H1 (cell line): ENCODE measurements around the gene ELOVL5. TPM values are rescaled to one million over a fixed set of nuclear protein-coding genes. Genes with fewer than 3 reads are reported as not detected.

Experiments
- CTCF ChIA-PET: fragments of 300-600 bp; sonication (Branson Sonifier 250); formaldehyde crosslinking; loops from one replicate; lab custom pipeline; 2021; ENCODE audit not compliant: partially characterized antibody; lab: Charles Lee
- POLR2A ChIA-PET: fragments of 300-600 bp; sonication (Branson Sonifier 250); formaldehyde crosslinking; loops from one replicate; lab custom pipeline; 2021; ENCODE audit warnings: inconsistent platforms; ENCODE audit not compliant: partially characterized antibody; lab: Charles Lee
- DNase-seq, 2 experiments: peaks; one replicate each; pipeline versions ENCODE4 v3.0.0 to v3.0.0-alpha.2; 2010 to 2022; ENCODE audit warnings: low spot score in 2 of 2, low read depth in 1 of 2, mixed read lengths in 1 of 2
- FAIRE-seq: peaks from 2 replicates; lab custom pipeline; 2011; peaks lifted over from hg19 to GRCh38; lab: Jason Lieb, UNC
- H2AFZ ChIP-seq: 2 replicates; pipeline ENCODE4 v1.8.1; 2012; ENCODE audit warnings: low read length, inconsistent platforms
- H2AK5ac ChIP-seq: 2 replicates; pipeline ENCODE4 v1.6.1; 2013; ENCODE audit warnings: low read depth, low read length
- H2BK120ac ChIP-seq: replicated peaks from 2 replicates; pipeline ENCODE3; 2013; ENCODE audit warnings: low read depth, low read length, inconsistent platforms
- H2BK12ac ChIP-seq: 2 replicates; pipeline ENCODE4 v1.6.1; 2013; ENCODE audit warnings: low read depth, low read length
- H2BK15ac ChIP-seq: 2 replicates; pipeline ENCODE4 v1.6.1; 2013; ENCODE audit warnings: low read length
- H2BK20ac ChIP-seq: 2 replicates; pipeline ENCODE4 v1.6.1; 2013; ENCODE audit warnings: low read length
- H2BK5ac ChIP-seq: 2 replicates; pipeline ENCODE4 v1.6.1; 2013; ENCODE audit warnings: low read depth, low read length
- H3K14ac ChIP-seq: 2 replicates; pipeline ENCODE4 v1.6.1; 2013; ENCODE audit warnings: inconsistent platforms; ENCODE audit not compliant: insufficient read length
- H3K18ac ChIP-seq: 2 replicates; pipeline ENCODE4 v1.6.1; 2013; ENCODE audit warnings: low read length; ENCODE audit errors: extremely low read depth
- H3K23ac ChIP-seq: 2 replicates; pipeline ENCODE4 v1.6.1; 2013; ENCODE audit warnings: inconsistent platforms; ENCODE audit not compliant: insufficient read length
- H3K23me2 ChIP-seq: 2 replicates; pipeline ENCODE4 v1.6.1; 2013; ENCODE audit warnings: low read depth, low read length
- H3K27ac ChIP-seq: 2 replicates; pipeline ENCODE4 v1.6.1; 2011; ENCODE audit warnings: low read depth, low read length, inconsistent platforms
- H3K27me3 ChIP-seq, 4 experiments: replicated peaks in 1 of 4; 1 replicate in 1 of 4; 2 replicates in 3 of 4; pipeline versions ENCODE4 v1.6.1 to v1.8.1; 2011 to 2013; ENCODE audit warnings: low read length in 3 of 4, mild to moderate bottlenecking in 3 of 4, inconsistent platforms in 2 of 4, mixed read lengths in 2 of 4, moderate library complexity in 1 of 4; ENCODE audit not compliant: control insufficient read depth in 3 of 4, insufficient read depth in 3 of 4; ENCODE audit errors: extremely low read depth in 1 of 4
- H3K36me3 ChIP-seq, 4 experiments: 2 replicates each; pipeline versions ENCODE4 v1.6.1 to v1.8.1; 2011 to 2013; ENCODE audit warnings: mild to moderate bottlenecking in 4 of 4, low read length in 3 of 4, moderate library complexity in 2 of 4, control low read depth in 1 of 4, inconsistent platforms in 1 of 4; ENCODE audit not compliant: insufficient read depth in 4 of 4, control insufficient read depth in 2 of 4
- H3K4ac ChIP-seq: replicated peaks from 2 replicates; pipeline ENCODE3; 2013; ENCODE audit warnings: low read length, low read depth, mixed read lengths, inconsistent platforms; ENCODE audit not compliant: insufficient read length
- H3K4me1 ChIP-seq, 4 experiments: replicated peaks in 1 of 4; 1 replicate in 1 of 4; 2 replicates in 3 of 4; pipeline versions ENCODE4 v1.6.1 to v1.8.1; 2011 to 2013; ENCODE audit warnings: low read length in 3 of 4, inconsistent platforms in 2 of 4, mixed read lengths in 1 of 4; ENCODE audit not compliant: insufficient read depth in 4 of 4, control insufficient read depth in 3 of 4
- H3K4me2 ChIP-seq, 2 experiments: 2 replicates each; pipeline versions ENCODE4 v1.6.1 to v1.8.1; 2011 to 2013; ENCODE audit warnings: low read depth in 2 of 2, low read length in 2 of 2, control low read depth in 1 of 2, inconsistent platforms in 1 of 2, mild to moderate bottlenecking in 1 of 2; ENCODE audit not compliant: insufficient read depth in 1 of 2
- H3K4me3 ChIP-seq, 4 experiments: fragments of 200-600, 300-600 bp in 1 of 4; sonication (generic), shearing (Covaris generic), sonication (Bioruptor Twin) in 1 of 4; 2 replicates each; pipeline versions ENCODE4 v1.5.1 to v1.8.1; 2011 to 2016; ENCODE audit warnings: low read length in 4 of 4, low read depth in 3 of 4, control low read depth in 2 of 4, inconsistent platforms in 2 of 4, mild to moderate bottlenecking in 2 of 4, mixed read lengths in 1 of 4, moderate library complexity in 1 of 4; ENCODE audit not compliant: insufficient read depth in 2 of 4; ENCODE audit errors: extremely low read depth in 1 of 4
- H3K56ac ChIP-seq: replicated peaks from 2 replicates; pipeline ENCODE3; 2013; ENCODE audit warnings: low read depth, mild to moderate bottlenecking, mixed read lengths, low read length, inconsistent platforms; ENCODE audit not compliant: insufficient read length
- H3K79me1 ChIP-seq: 2 replicates; pipeline ENCODE4 v1.6.1; 2013; ENCODE audit warnings: low read depth, low read length, control low read depth
- H3K79me2 ChIP-seq, 2 experiments: 2 replicates each; pipeline versions ENCODE4 v1.6.1 to v1.8.1; 2012 to 2013; ENCODE audit warnings: low read length in 2 of 2, mild to moderate bottlenecking in 2 of 2, inconsistent platforms in 1 of 2; ENCODE audit not compliant: insufficient read depth in 2 of 2, control insufficient read depth in 1 of 2
- H3K9ac ChIP-seq, 4 experiments: replicated peaks in 1 of 4; 1 replicate in 1 of 4; 2 replicates in 3 of 4; pipeline versions ENCODE4 v1.6.1 to v1.8.1; 2011 to 2013; ENCODE audit warnings: low read depth in 3 of 4, low read length in 3 of 4, control low read depth in 2 of 4, mild to moderate bottlenecking in 2 of 4, moderate library complexity in 2 of 4, inconsistent platforms in 1 of 4; ENCODE audit errors: extremely low read depth in 1 of 4
- H3K9me3 ChIP-seq, 2 experiments: 2 replicates each; pipeline versions ENCODE4 v1.6.1 to v1.8.1; 2012 to 2013; ENCODE audit warnings: mild to moderate bottlenecking in 2 of 2, moderate library complexity in 2 of 2, control low read depth in 1 of 2, inconsistent platforms in 1 of 2, low read depth in 1 of 2, low read length in 1 of 2, mixed read lengths in 1 of 2; ENCODE audit not compliant: insufficient read depth in 2 of 2
- H4K20me1 ChIP-seq, 2 experiments: replicated peaks in 1 of 2; 2 replicates each; pipeline versions ENCODE3 to v1.8.1; 2011 to 2013; ENCODE audit warnings: inconsistent platforms in 2 of 2, low read length in 2 of 2, mild to moderate bottlenecking in 1 of 2; ENCODE audit not compliant: insufficient read depth in 2 of 2, control insufficient read depth in 1 of 2
- H4K5ac ChIP-seq: 2 replicates; pipeline ENCODE4 v1.6.1; 2013; ENCODE audit warnings: low read length, low read depth, mixed read lengths, inconsistent platforms; ENCODE audit not compliant: insufficient read length
- H4K8ac ChIP-seq: 2 replicates; pipeline ENCODE4 v1.8.0; 2013; ENCODE audit warnings: mild to moderate bottlenecking, moderate library complexity, low read length, inconsistent platforms; ENCODE audit not compliant: insufficient read depth; ENCODE audit errors: extremely low read depth
- H4K91ac ChIP-seq: replicated peaks from 2 replicates; pipeline ENCODE3; 2013; ENCODE audit warnings: low read length, mixed read lengths, inconsistent platforms; ENCODE audit not compliant: insufficient read length
- PHF8 ChIP-seq: fragments of 200-600 bp; sonication (generic); conservative IDR thresholded peaks from 2 replicates; pipeline ENCODE4 v1.7.1; 2012; ENCODE audit warnings: low read depth, mild to moderate bottlenecking, inconsistent platforms, low read length, moderate library complexity
- WGBS, 2 experiments: shearing (Covaris generic) in 1 of 2; methylation state at CpG; one replicate each; pipeline versions ENCODE4 v1.1.6 to v1.1.7; 2013 to 2015; ENCODE audit warnings: low lambda C conversion rate in 2 of 2, mixed read lengths in 2 of 2, inconsistent platforms in 1 of 2, low coverage in 1 of 2, missing lambda C conversion rate in 1 of 2; ENCODE audit not compliant: insufficient replicate concordance in 2 of 2, insufficient coverage in 1 of 2, insufficient read length in 1 of 2; ENCODE audit errors: extremely low coverage in 1 of 2, missing lambda C conversion rate in 1 of 2; 5-methylcytosine and 5-hydroxymethylcytosine counted together
- polyA plus RNA-seq, 7 experiments: library from polyadenylated mRNA; depleted of rRNA in 3 of 7; stranded (reverse) in 5 of 7; unstranded in 2 of 7; fragments of >200 nt in 5 of 7; fragments of 200-250 nt in 2 of 7; gene quantifications; 1 replicate in 5 of 7; 2 replicates in 1 of 7; 4 replicates in 1 of 7; pipeline versions ENCODE4 v1.2.1 to v1.2.3, GENCODE V29; 2011 to 2013; ENCODE audit warnings: missing spikeins in 2 of 7, mixed read lengths in 2 of 7
- total RNA-seq: library from RNA; stranded (reverse); fragmentation: NEBNext Ultra II Directional; extraction: Animal tissue kit (Norgen Biotek cat#: 25700); gene quantifications from 2 replicates; pipeline ENCODE4 v1.2.1, GENCODE V29; 2021

Gene ELOVL5
- total and polyA plus RNA-seq, 2 of the 8 experiments (the other 6 are each of a cell fraction or from before 2014, with no cell fraction given), result 113 to 156 TPM

- H3K9ac ChIP-seq, result no peak overlapping the region
- 85% methylated on average over 2 of the region's 2 CpGs; no CpG with 5 or more reads in 1 of the 2 experiments for WGBS, 2 experiments
- H4K91ac ChIP-seq, result no peak overlapping the region
- peaks cover 4 to 10% of the 10 kb centered on the region in 2 experiments for H4K20me1 ChIP-seq
- no peak overlapping the region for H3K27ac ChIP-seq
- H4K8ac ChIP-seq, result no peak overlapping the region
- POLR2A ChIA-PET, result no interaction called here
- no peak overlapping the region for H2BK20ac ChIP-seq
- H3K18ac ChIP-seq, result no peak overlapping the region
- peaks cover 0 to 3% of the 10 kb centered on the region in 2 experiments; a peak in 1 of 4 replicates for H3K79me2 ChIP-seq
- no peak overlapping the region for H3K4me3 ChIP-seq
- TF ChIP-seq PHF8, result no peak
- no peaks in the 10 kb centered on the region for H3K27me3 ChIP-seq
- H3K23ac ChIP-seq, result no peak overlapping the region
- H3K4me2 ChIP-seq, result no peak overlapping the region
- no peak overlapping the region for H2BK120ac ChIP-seq
- H2BK15ac ChIP-seq, result no peak overlapping the region
- no peak overlapping the region for H3K4ac ChIP-seq
- no peaks in the 10 kb centered on the region; the same call in 1 of the 2 replicates for H3K79me1 ChIP-seq
- FAIRE-seq (no peak), DNase-seq (no peak)
- no peak overlapping the region for H2AFZ ChIP-seq
- H3K9me3 ChIP-seq, result no peaks in the 10 kb centered on the region
- CTCF ChIA-PET, result interaction anchor here (0.6 to 2.3 kb wide), 5 partner anchors 10 to 146 kb away, joined by 3 to 16 read pairs (median 7); no protein-coding TSS in a partner anchor
- H2BK12ac ChIP-seq, result no peak overlapping the region
- H3K56ac ChIP-seq, result no peak overlapping the region
- no peak overlapping the region for H2BK5ac ChIP-seq
- H2AK5ac ChIP-seq, result no peak overlapping the region
- no peak overlapping the region for H4K5ac ChIP-seq
- no peak overlapping the region for H3K14ac ChIP-seq
- peaks cover 0 to 10% (median 5%) of the 10 kb centered on the region in 4 experiments; a peak in 5 of 7 replicates for H3K4me1 ChIP-seq
- H3K23me2 ChIP-seq, result no peaks in the 10 kb centered on the region
- peaks cover 3 to 34% (median 14%) of the 10 kb centered on the region in 4 experiments; a peak in 5 of 8 replicates for H3K36me3 ChIP-seq
These were observed 57.9 kb downstream of the ELOVL5 start for GRCh38 chr6:53290537-53291510.
